Stimulated activated CD8-positive, alpha-beta memory T cell treated with anti-CD3 and anti-CD28 coated beads, Interleukin-12 subunit alpha, Interleukin-12 subunit beta, amount 100 ng/mL, for 24 hours (primary cell): ENCODE data around the gene LMF2.

Experiments
- DNase-seq: peaks from one replicate; pipeline ENCODE4 v3.0.0-alpha.2; 2020; ENCODE audit errors: extremely low read depth

LMF2 gene

GRCh38 chr22:50464451-50464850 lies 43.1 kb downstream of the LMF2 start:
- DNase-seq = no peak

- no peak for DNase-seq
Measured at GRCh38 chr22:50463188-50463900, 44.2 kb downstream of the LMF2 start.

DNA sequence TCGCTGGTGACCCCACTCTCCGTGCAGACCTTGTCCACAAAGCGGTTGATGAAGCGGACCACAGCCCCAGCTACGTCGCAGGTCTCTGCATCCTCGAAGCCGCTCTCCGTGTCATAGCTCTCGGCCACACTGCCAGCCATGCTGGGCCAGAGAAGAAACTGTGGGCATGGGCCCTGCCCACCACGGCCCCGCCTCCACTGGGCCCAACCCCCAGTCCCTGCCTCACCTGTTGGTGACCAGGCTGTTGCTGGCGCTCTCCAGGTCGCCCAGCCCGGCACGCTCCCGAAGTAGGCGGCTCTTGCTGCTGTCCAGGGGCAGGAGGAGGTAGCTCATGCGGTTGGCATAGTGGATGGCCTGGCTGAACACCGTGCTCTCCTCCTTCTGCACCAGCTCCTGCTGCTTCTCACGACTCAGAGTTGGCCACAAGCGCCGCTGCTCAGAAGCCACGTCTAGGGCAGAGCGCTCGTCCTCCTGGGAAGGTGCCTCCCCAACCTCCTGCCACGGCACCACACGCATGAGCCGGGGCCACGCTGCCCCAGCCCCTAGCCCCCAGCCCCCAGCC lies 45.4 kb downstream of the LMF2 start:
- DNase-seq = no peak

DNA sequence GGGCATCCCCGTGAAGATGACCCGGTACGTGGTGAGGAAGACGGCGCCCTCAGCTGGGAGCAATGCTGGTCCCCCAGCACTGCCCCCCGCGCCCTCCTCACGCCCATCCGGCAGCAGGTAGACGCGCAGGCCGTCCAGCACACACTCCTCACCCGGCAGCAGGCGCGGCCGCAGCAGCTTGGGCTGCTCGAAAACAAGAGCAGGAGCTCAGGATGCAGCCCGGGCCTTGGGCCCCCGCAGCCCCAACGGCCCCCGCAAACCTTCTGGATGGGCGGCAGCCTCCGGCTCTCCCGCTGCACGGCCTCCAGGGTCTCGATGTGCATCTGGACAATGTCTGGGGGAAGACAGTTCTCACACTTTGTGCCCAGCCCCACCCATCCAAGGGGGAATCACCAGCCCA lies 46.0 kb downstream of the LMF2 start:
- no peak for DNase-seq

GRCh38 chr22:50460938-50461337 lies 46.6 kb downstream of the LMF2 start:
- no peak for DNase-seq

DNA sequence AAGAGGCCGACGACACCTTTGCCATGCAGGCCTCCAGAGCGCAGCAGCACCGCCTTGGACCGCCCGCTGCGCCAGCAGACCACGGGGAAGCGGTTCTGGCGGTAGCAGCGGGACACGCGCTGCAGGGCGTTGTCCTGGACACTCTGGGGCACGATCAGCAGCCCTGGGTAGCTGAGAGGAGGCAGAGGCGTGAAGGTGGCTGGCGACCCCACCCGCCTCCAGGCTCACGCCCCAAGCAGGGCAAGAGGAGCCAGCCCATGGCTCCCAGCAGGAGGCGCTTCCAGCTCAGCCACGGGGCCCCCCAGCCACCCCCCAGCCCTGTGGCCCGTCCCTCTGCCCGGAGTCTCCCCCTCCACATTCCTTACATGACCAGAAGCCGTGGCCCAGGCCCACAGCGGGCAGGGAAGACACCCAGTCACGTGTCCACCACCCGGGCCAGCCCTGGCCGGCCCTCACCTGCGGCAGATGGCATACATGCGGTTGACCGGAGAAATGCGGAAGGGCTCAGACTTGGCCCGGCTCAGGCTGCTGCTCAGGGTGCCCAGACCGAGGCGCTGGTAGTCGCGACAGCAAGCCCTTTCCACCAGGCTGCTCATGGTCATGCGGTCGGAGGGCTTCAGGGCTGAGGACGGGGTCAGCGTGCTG lies 47.9 kb downstream of the LMF2 start:
- DNase-seq = no peak

GRCh38 chr22:50459016-50459415 lies 48.5 kb downstream of the LMF2 start:
- DNase-seq = no peak

GRCh38 chr22:50456466-50457234 lies 50.9 kb downstream of the LMF2 start:
- no peak for DNase-seq

DNA sequence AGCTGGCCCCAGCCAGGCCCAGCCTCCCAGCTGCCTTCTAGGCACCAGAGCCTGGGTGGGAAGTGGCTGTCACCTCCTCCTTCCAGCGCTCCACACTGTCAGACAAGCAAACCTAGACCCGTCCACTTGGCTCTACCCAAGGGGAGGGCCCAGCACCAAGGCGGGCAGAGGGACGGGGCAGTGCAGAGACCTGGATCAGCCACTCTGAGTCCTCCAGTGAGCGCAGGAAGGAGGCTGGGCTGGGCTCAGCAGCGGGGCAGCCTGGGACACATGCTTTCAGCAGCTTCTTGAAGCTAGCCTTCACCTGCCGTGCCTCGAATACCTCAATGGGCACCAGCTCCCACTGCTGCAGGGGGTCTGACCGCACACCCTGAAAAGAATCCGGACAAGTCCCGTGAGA lies 51.5 kb downstream of the LMF2 start:
- DNase-seq = no peak

GRCh38 chr22:50455201-50455600 lies 52.3 kb downstream of the LMF2 start:
- no peak for DNase-seq

DNA sequence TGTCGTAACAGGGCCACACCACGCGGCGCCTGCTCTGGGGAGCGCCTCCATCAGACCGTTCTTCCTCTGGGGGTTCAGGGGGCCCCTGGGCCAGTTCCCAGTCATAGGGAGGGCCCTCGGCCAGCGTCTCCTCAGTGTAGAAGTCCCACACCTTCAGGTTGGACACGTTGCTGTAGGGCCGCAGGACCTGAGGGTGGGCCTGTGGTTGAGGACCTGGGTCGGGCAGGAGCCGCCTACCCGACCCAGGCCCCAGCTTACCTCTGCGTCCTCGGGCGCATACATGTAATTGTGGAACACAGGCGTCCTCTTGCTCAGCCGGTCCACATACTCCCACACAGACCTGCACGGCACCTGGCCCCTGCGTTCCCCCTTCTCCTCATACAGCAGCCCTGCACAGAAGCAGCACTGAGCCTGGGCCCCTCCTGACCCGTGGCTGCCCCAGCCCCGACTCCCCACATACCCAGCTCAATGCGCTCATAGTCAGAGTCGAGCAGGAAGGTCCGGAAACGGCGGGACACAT lies 52.9 kb downstream of the LMF2 start:
- DNase-seq = no peak
